HG03135 (cell line): ENCODE data around the gene KLF2.
A peak's percentile ranks its signal among the peaks of the same experiment; 100 is the strongest.
"Not testable (repeated sequence)": the region's sequence is repeated elsewhere in the genome, so short reads cannot be mapped to it uniquely, and the experiment has no call there.

Experiments used
- ATAC-seq: cut with Tn5 transposase; IDR thresholded peaks from one replicate; pipeline ENCODE4 v1.9.1; 2021; ENCODE audit warnings: mild to moderate bottlenecking, moderate library complexity; ENCODE audit not compliant: unreplicated experiment

The KLF2 gene

DNA sequence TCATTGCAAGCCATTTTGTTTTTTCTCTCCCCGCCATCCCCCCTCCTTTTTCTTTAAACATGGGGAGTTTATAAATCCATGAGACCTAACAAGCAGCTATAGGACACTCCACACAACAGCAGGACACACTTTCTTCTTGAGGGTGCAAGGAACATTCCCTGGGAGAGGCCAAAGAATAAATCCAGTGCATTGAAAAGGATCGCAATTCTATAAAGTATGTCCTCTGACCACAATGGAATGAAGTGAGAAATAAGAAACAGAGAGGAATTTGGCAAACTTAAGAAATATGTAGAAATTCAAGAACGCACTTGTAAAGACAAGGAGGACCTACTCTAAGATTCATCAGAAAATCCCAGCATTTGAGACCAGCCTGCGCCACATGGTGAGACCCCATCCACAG, 11.9 kb downstream of the KLF2 start:
- no peak for ATAC-seq

DNA sequence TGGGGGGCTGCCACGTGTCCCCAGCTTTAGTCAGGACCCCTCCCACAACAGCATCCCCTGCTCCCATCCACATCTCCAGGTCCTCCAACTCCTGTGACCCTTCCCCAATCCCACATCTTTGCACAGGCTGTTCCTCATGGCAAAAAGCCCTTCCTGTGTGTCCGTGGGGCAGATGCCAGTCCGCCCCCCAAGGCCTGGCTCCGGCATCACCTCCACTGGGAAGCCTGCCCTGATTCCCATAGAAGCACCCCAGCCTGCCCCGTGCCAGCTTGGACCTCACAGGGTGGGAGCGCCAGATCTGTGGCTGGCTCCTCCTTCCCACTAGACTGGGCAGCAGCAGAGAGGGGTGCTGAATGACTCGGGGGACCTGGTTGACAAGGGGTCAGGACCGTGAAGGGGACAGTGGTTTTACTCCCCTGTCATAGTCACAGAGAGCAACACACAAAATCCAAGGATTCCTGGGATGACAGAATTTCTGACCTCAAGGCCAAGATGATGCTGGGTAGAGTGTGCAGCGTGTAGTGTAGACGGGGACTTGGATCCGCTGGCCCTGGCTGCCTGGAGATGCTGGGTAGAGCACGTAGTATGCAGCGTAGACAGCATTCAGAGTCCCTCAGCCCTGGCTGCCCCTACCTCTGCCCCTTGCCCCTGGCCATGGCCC, 13.3 kb downstream of the KLF2 start:
- ATAC-seq = no peak

DNA sequence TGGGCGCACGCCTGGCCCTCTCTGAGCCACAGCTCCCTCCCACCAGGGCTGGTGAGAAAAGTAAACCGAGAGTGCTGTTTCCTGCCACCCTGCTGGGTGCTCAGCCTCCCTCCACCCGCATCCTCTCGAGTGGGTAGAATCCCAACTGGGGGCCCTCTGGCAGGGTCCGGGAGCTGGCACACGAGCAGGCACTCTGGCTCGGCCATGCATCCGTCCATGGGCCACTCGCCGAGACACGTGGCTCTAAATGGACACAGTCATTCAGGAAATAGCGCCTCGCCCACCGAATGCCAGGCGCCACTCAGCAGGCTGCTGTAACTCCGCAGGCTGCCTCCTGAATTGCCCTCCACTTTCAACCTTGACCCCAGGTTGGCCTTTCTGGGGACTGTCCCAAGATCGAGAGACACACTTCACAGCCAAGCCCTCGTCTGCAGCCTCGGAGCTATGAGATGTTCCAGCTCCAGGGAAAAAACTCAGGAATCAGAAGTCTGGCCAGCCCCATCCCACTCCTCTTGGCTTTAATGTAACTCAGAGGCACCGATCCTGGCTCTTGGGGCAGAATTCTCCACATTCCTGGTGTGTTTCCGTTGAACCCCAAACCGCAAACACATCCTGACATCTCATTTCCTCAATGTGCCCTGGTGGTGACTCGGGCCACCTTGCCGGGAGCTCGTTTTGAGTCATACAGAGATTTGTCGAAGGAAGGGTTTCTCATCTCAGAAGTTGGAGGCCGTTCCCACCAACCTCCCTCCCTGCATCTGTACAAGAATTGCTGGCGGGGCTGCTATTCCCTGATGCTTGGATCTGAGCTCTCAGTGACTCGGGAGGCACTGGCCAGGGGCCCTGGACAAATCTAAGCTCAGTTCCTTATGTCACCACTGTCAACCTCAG, 14.1 kb downstream of the KLF2 start:
- ATAC-seq = no peak

DNA sequence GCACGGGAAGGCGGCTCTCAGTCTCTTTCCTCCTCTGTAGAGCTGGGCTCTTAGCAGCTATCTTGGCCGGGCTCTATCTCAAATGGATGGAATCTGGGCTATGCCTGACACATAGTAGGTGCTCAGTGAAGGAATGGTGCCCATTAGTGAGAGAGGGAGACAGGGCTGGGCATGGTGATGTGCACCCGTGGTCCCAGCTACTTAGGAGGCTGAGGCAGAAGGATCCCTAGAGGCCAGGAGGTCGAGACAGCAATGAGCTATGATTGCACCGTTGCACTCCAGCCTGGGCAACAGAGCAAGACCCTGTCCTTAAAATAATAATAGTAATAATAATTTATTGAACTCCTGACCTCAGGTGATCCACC, 14.7 kb downstream of the KLF2 start:
- no peak for ATAC-seq

DNA sequence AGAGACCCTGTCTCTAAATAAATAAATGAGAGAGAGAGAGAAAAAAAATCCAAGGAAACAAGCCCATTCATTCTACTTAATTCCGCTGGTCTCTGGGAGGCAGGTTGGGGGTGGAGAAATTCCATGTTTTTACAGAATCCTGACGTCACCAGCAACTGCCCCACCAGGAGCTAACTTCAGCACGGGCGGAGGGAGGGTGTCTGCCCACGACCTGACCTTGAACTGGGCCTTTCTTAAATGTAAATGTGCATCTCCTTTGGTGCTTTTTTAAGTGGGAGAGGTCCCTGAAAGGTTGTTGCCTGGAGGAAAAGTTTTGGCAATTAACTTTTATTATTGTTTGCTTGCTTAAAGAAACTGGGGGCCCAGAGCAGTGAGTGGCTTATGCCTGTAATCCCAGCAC, 15.5 kb downstream of the KLF2 start:
- ATAC-seq = no peak

DNA sequence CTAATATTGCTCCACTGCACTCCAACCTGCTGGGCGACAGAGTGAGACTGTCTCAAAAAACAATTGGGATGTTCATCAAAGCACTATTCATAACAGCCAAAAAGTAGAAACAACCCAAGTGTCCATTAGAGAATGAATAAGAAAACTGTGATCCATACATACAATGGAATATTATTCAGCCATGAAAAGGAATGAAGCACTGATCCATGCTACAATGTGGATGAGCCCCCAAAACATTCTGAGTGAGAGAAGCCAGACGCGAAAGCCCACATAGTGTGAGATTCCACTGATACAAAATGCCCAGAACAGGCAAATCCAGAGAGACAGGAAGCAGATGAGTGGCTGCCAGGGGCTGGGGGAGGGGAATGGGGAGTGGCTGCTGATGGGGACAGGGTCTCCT, 16.0 kb downstream of the KLF2 start:
- no peak for ATAC-seq

DNA sequence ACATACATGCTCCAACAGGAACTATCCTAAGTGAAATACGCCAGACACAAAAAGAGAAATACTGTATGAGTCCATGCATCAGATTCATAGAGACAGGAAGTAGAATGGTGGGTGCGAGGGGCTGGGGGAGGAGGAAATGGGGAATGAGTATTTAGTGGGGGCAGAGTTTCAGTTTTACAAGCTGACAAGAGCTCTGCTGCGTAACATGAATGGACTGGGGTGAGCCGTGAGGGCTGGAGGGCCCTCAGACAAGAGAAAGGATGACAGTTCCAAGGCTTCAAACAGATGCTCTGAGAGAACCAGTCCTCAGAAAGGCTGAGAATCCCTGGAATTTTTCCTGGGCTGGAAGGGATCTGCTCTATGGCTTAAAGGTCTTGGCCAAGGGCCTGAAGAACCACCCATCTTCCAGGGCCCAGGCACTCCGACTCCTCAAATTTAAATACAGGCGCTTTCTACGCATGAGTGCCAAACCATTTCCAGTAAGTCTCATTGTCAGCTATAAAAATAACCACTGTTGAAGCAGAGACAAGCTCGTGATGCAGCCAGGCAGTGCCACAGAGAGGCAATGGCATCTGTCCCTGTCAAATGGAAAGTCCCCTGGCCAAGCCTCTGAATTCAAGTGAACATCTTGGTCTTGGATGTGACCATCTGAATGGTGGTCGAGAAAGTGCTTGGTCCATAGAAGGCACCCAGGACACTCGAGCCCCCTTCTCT, 17.5 kb downstream of the KLF2 start:
- ATAC-seq = peak; percentile 51

DNA sequence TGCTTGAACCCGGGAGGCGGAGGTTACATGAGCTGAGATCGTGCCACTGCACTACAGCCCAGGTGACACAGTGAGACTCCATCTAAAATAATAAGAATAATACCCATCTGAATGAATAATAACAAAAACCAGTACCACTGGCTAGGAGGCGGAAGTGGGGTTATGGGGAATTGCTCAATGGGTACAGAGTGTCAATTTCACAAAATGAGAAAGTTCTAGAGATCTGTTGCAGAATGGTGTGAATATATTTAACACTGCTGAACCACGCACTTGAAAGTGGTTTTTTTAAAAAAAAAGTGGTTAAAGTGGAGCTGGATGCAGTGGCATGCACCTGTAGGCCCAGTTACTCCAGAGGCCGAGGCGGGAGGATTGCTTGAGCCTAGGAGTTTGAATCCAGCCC, 18.5 kb downstream of the KLF2 start:
- ATAC-seq = no peak

DNA sequence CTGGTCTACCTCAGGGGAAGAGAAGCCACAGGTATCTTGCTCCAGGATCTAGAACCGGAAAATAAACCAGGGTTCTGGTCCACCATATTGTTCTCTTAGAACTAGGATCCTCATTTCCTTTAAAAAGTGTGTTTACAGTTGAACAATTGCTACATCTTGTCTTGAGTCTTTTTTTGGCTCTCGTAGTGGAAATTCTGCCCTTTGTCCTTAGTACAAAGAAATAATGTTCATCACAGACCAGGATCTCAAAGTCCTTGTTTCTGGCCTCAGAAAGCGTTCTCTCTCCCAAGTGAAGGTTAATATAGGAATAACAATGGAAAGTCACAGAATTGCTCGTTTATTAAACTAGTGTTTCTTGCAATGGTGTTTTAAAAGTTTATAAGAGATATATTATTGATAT, 20.8 kb downstream of the KLF2 start:
- no peak for ATAC-seq

DNA sequence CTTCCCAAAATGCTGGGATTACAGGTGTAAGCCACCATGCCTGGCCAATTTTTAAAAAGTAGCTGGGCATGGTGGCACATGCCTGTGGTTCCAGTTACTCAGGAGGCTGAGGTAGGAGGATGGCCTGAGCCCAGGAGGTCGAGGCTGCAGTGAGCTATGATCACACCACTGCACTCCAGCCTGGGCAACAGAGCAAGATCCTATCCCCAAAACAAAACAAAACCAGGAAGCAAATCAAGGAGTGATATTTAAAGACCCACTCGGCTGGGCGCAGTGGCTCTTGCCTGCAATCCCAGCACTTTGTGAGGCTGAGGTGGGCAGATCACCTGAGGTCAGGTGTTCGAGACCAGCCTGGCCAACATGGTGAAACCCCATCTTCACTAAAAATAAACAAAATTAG, 22.5 kb downstream of the KLF2 start:
- ATAC-seq = not testable (repeated sequence)

DNA sequence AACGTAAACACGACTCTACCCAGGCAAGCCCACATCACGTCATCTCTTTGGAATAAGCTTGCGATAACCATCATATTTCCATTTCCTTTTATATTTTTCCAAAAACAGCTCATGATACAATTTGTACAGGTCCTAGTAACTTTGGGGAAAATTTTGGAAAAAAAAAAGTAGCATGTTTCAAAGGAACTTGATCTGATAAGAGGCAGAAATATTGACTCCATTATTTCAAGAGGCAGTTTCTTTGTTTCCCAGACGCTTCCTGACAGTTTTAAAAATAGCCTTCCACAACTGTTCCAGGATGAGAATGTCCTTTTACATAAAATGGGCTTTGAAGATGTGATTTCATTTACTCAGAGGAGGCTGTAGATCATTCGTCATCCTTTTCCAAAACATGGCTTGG, 23.1 kb downstream of the KLF2 start:
- ATAC-seq = no peak

DNA sequence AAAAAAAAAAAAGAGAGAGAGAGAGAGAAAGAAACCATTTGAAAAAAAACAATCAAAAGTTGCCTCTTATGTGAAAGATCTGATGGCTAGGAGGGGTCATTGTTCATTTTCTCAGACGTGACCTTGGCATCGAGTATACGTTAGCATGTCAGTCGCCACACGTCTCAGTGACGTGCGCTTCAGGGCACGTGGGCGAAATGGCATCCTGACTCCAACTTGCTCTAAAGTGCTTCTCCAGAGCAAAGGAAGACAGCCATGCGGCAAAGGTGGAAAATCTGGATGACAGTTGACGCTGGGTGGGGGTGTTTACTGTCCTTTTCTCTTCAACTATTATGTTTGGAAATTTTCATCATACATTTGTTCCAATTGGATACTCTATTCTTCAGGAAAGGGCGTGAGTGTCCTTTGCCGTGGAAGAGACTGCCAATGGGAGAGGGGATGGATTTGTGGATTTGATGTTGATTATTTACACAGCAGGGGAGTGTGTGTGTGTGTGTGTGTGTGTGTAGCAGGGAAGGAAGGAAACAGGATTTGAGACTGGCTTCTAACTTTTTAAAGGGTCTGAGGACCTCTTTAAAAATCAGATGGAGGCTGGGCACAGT, 25.0 kb downstream of the KLF2 start:
- no peak for ATAC-seq

DNA sequence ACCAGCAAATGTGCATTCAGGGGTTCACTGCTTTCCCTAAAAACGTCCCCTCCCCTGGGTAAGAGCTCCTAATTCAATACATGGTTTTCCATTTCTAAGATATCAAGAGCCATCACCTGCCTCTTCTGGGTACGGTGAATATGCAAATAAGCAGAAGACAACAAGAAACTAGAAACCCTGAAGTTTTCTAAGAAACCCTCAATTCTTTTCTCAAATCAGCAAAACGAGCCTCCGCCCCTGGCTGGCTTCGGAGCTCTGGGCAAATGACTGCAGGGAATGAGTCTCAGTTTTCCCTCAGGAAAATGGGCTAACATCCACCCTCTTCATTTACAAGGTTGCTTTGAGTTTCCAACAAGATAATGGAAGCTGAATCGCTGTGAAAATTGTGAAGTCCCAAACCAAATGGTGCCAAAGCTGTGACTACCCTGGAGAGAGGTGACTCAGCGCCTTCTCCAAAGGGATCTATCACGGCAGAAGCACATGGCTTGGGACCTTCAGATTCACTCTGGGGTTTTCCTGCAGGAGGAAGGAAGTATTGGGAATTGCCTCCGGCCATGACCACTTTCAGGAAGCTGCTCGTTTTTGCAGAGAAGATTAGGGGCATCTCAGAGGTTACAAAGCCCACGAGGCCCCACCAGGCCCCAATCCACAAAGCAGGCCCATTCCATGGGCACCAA, 26.6 kb downstream of the KLF2 start:
- no peak for ATAC-seq

DNA sequence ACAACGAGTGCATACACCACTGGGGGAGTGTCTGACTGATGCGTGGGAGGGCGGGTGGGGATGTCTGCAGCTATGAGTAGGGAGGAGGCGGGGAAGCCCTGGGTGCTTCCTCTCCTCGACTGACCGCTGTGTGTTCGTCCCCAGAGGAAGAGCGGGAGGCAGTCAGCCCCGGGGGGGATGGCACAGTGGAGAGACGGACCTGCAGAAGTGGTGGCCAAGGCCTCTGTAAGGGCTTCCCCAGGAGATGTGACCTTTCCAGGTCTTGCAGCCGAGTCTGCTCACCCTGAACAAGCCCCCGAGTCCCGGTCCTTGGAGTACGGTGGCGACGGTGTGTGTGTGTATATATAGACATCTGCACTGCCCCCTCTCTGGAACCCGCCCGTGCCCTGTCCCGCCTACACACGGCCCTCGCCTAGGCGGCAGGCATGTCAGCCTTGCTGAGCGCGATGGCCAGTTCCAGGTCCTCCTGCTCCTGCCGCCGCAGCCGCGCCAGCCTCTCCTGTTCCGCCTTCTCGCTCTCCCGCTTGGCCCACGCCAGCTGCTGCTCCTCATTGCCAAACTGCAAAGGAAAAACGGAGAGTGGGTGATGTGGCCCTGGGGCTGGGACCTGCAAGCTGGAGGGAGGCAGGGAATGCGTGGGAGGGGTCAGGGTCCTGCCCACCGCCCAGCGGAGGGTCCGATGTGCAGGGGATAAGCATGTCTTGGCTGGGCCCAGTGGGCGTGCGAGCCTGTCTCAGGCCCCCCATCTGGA, 30.8 kb downstream of the KLF2 start:
- no peak for ATAC-seq

DNA sequence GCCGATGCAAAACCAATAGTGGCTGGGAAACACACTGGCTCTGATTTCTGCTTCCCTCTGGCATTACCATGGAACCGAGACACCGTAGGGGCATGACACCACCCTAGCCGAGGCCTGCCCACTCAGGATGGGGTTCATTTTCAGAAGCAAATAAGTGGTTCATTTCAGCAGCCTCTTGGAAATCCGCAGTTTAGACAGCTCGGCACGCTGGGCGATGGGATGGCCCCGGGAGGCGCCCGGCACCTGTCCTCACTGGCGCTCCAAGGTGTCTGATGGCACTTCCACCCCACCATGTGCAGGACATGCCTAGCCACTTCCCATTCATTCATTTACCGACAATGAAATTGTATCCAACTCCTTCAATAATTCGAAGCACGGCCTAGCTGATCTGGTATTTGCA, 33.8 kb downstream of the KLF2 start:
- no peak for ATAC-seq

DNA sequence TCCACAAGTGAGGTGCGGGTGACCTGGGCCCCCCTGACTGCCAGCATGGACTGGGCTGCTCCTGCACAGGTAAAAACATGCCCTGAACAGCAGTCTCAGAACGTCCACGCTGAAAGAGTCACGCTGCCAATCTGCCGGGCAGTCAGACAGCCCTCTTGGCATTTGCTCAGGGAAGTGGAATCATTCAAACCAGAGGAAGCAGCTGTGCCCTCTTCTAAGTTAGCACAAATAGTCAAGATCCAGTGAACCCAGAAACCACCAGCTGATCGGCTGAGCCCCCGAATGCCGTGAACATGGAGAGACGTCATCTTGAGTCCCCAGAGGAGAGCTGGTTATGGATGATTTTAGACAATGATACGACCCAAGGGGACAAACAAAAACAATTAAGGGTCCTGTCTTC, 34.4 kb downstream of the KLF2 start:
- no peak for ATAC-seq

DNA sequence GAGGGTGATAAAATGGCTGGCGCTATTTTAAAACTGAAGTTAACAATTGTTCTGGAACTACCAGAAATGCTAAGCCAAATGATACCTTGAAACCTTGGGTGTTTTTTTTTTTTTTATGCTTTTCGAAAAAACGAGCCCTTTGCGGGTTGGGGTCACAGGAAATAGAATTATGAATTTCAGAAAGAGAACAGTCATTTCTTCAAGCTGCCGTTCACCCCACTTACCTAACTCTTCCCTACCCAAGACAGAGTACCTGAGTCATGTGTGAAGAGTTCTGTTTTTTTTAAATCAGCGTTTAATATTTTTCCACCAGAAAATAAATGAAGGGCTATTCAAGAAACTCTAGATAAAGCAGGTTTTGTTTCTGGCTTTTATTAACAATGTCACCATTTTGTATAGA, 35.3 kb downstream of the KLF2 start:
- no peak for ATAC-seq

DNA sequence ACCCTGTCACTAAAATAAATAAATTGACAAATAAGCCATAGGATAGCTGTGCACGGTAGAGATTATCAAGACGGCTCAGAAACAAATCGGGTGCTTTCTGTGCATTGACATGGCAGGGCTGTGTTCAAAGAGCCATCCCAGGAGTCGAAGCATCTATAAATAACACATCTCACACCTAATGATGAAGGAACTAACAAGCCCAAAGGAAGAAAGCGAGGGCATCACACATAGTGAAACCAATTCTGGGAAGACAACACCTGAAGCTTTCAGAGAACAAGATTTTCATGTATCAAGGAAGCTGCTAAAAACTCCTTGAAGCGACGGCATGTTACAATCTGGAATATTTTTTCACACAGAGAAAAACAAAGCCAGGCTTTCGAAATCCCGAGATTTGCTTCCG, 36.1 kb downstream of the KLF2 start:
- ATAC-seq = no peak

DNA sequence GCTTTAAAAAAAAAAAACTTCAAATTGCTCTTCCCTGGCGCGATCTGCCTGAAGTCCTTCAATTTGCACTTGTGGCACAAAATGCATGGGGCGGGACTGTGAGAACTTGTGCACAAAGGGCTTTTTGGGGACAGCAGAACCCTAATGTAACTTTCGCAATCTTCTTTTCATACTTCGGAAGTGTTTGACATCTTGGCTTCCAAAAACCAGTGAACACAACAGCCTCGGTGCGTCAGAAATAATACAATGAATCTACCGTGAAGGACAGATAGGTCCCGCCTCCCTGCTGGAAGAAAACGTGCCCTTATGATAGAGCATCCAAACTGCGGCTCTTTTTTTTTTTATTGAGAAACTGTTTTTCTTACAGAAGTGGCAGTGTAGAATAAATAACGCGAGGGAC, 36.6 kb downstream of the KLF2 start:
- ATAC-seq = no peak

DNA sequence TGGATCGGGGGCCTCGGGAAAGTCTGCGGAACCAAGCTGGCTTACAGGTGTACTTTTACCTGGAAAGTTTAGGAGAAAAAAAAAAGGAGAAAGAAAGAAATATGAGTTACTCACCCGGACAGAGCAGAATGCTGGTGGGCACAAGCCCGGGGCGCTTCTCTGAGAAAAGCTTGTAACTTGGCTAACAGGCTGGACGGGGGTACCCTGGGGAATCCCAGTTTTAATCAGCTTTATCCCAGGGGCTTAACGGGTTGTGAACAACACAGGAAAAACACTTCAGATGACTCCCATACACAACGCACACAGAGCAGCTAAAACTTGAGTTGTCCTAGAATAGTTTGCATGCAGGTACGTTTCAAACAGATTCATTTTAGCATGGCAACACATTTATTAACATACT, 37.3 kb downstream of the KLF2 start:
- no peak for ATAC-seq
